ENCODE results near the gene PLEKHA6.

The PLEKHA6 gene, protein sequence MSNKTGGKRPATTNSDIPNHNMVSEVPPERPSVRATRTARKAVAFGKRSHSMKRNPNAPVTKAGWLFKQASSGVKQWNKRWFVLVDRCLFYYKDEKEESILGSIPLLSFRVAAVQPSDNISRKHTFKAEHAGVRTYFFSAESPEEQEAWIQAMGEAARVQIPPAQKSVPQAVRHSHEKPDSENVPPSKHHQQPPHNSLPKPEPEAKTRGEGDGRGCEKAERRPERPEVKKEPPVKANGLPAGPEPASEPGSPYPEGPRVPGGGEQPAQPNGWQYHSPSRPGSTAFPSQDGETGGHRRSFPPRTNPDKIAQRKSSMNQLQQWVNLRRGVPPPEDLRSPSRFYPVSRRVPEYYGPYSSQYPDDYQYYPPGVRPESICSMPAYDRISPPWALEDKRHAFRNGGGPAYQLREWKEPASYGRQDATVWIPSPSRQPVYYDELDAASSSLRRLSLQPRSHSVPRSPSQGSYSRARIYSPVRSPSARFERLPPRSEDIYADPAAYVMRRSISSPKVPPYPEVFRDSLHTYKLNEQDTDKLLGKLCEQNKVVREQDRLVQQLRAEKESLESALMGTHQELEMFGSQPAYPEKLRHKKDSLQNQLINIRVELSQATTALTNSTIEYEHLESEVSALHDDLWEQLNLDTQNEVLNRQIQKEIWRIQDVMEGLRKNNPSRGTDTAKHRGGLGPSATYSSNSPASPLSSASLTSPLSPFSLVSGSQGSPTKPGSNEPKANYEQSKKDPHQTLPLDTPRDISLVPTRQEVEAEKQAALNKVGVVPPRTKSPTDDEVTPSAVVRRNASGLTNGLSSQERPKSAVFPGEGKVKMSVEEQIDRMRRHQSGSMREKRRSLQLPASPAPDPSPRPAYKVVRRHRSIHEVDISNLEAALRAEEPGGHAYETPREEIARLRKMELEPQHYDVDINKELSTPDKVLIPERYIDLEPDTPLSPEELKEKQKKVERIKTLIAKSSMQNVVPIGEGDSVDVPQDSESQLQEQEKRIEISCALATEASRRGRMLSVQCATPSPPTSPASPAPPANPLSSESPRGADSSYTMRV

DNA sequence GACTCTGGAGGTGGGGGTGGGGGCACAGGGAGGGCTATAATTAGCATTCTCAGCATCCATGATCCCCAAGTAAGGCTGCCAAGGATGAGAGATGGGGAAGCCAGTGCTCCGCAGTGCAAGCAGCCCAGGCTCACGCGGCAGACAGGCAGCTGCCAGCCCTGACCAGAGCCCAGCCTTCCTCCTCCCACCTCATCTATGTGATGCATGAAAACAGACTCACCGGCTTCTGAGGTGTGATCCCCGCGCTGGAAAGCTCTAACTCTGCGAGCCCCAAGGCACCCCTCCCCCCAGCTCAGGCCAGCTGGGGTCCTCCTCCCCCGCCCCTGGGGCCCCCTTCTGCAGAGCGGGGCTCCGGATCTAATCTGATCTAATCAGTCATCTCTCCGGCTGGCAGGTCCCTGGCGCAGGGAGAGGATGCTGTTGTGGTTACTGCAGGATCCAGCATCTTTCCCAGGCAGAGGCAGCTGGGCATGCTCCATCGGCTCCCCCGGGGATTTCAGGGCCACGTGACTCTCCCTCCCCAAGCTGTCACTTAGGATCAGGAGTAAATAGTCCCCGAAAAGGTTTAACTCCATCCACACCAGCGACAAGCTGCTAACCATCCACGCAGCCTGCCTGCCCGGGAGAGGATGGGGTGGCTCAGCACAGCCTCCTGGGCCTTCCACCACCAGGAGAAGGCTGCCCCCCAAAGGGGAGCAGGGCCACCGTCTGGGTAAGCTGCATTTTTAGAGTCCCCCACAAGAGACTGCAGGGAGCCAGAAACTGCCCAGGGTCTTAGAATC is at the start of gene PLEKHA6:
Gene PLEKHA6 (minus strand): TSS at position 456 of the 782 bp plus-strand sequence. CDS start 86,202 bp downstream, outside the sequence.
- in situ Hi-C loops (cut with HindIII; ENCODE audit: low sequenced_read_pairs): loop anchor here (5.0 to 10.0 kb wide), 2 partner anchors 145 to 492 kb away; partner anchors contain the start of gene GOLT1A
- TF ChIP-seq, protein P1, sequence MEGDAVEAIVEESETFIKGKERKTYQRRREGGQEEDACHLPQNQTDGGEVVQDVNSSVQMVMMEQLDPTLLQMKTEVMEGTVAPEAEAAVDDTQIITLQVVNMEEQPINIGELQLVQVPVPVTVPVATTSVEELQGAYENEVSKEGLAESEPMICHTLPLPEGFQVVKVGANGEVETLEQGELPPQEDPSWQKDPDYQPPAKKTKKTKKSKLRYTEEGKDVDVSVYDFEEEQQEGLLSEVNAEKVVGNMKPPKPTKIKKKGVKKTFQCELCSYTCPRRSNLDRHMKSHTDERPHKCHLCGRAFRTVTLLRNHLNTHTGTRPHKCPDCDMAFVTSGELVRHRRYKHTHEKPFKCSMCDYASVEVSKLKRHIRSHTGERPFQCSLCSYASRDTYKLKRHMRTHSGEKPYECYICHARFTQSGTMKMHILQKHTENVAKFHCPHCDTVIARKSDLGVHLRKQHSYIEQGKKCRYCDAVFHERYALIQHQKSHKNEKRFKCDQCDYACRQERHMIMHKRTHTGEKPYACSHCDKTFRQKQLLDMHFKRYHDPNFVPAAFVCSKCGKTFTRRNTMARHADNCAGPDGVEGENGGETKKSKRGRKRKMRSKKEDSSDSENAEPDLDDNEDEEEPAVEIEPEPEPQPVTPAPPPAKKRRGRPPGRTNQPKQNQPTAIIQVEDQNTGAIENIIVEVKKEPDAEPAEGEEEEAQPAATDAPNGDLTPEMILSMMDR (IDR thresholded peaks at IDR 0.05; ENCODE audit: low read depth, low read length, missing control alignments): peak; percentile 55
- no peak within 1 kb of the TSS for H3K4me3 ChIP-seq (ENCODE audit: low read depth, low read length)
- no peak for DNase-seq (ENCODE audit: low read depth)

DNA sequence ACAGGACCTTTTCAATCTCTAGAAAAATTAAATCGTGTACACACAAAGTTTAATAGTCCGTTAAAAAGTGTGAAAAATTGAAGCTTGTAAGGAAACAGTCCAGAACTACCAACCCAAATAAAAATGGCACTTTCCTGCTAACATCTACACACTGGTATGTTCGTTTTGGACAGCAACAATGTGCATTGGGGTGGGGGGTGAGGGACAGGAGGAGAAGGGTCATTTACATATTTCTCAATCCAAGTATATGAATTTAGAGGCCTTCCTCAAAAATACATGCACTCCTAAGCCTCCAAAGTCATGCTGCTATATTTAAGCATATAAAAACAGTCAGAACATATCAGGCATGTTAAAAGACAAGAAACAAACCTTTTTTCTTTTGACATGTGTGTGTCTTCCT is 49.4 kb upstream of the PLEKHA6 start:
- peak overlapping the region; percentile 83 for H3K4me3 ChIP-seq (ENCODE audit: low read depth, low read length)
- TF ChIP-seq, protein P1 (IDR thresholded peaks at IDR 0.05; ENCODE audit: low read depth, low read length, missing control alignments): no peak
- in situ Hi-C loops (cut with HindIII; ENCODE audit: low sequenced_read_pairs): no loop called here
- no peak for DNase-seq (ENCODE audit: low read depth)

DNA sequence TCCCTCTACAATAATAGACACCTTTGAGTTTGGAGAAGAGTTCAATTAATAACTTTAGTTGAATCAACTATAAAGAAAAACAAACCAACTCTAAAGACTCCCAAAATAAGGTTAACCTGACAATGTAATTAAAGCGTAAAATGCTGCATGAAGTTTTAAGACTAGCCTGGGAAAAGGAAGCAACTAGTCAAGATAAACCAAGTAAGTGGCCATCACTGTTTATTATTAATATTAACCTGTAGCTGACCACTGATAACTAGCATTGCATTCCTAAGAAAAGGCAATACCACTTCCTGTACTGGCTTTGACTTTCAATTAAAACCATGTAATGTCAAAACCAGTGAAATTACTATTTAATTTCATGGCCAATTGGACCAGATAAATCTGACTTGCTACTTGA is 48.9 kb upstream of the PLEKHA6 start:
- TF ChIP-seq, protein P1 (IDR thresholded peaks at IDR 0.05; ENCODE audit: low read depth, low read length, missing control alignments): no peak
- in situ Hi-C loops (cut with HindIII; ENCODE audit: low sequenced_read_pairs): no loop called here
- DNase-seq (ENCODE audit: low read depth): no peak
- H3K4me3 ChIP-seq (ENCODE audit: low read depth, low read length): peak overlapping the region; percentile 83

DNA sequence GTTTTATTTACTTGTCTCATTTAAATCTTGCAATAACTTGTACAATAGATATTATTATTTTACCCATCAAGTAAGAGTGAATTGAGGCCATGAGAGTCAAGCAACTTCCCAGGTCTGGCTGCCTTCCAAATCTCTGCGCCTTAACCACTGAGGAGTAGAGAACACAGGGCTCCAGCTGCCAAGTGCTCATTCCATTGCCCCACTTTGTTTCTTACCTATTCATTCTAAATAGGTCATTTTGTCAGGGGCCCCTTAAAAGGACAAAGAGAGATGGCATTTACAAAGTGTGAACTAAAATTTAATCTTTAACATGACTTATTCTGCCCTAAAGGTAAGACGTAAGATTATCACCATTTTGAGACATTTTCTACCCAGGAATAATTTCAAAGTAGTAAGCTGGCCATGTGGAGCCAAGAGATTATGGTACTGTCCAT is 48.4 kb upstream of the PLEKHA6 start:
- peak overlapping the region; percentile 83 for H3K4me3 ChIP-seq (ENCODE audit: low read depth, low read length)
- DNase-seq (ENCODE audit: low read depth): peak; percentile 82
- TF ChIP-seq, protein P1 (IDR thresholded peaks at IDR 0.05; ENCODE audit: low read depth, low read length, missing control alignments): no peak

DNA sequence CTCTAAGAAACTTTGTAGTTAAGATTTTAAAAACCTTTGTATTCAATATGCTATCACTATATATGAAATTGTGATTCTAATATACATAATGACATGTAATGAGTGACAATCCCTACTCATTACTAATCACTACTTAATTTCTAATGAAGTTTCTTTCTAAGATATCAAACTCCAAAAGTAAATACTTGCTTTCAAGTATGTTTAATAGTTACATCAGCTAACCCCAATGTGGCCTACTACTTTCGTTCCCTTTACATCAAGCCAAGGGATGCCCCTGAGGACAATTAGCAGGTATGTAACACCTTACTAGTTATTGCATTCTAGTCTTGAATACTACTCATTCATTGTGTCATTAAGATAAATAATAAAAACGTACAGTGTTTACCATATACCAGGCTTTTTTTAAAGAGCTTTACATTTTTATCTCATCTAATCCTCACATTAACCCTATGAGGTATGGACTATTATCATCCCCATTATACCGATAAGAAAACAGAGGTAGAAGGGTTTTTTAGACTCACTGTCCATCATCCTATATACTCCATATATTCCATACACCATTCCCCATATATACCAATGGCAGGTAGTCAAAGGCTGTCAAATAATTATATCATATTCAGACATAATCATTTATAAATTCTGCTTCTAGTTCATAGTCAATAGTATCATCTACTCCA is 47.7 kb upstream of the PLEKHA6 start:
- peak overlapping the region; percentile 83 for H3K4me3 ChIP-seq (ENCODE audit: low read depth, low read length)
- in situ Hi-C loops (cut with HindIII; ENCODE audit: low sequenced_read_pairs): no loop called here
- TF ChIP-seq, protein P1 (IDR thresholded peaks at IDR 0.05; ENCODE audit: low read depth, low read length, missing control alignments): no peak
- no peak for DNase-seq (ENCODE audit: low read depth)

More for the DNA sequence above, 48.4 kb upstream of the PLEKHA6 start:
- in situ Hi-C loops (cut with HindIII; ENCODE audit: low sequenced_read_pairs): no loop called here
